HG03045 (cell line): ENCODE data around the gene PARP11.
"Not testable (repeated sequence)": the region's sequence is repeated elsewhere in the genome, so short reads cannot be mapped to it uniquely, and the experiment has no call there.

Experiments
- ATAC-seq: cut with Tn5 transposase; IDR thresholded peaks from one replicate; pipeline ENCODE4 v1.9.1; 2021; ENCODE audit warnings: mild to moderate bottlenecking, moderate library complexity; ENCODE audit not compliant: unreplicated experiment

The PARP11 gene

DNA sequence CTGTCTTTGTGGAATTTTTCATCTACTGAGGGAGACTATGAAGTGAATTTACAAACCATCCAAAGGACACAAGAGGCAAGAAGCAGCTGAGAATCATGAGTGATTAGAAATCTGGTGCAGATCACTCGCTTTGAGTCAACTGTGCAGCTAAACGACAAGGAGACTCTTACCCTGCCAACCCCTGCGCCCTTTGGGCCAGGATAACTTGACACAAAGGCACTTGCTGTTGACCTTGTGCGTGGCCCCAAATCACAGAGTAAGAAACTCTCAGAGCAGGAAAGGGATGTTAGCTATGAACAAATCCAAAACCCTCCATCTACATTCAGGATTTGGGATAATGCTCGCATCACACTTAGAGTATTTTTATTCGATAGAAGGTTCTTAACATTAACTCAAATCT is 11.5 kb upstream of the PARP11 start:
- no peak for ATAC-seq

DNA sequence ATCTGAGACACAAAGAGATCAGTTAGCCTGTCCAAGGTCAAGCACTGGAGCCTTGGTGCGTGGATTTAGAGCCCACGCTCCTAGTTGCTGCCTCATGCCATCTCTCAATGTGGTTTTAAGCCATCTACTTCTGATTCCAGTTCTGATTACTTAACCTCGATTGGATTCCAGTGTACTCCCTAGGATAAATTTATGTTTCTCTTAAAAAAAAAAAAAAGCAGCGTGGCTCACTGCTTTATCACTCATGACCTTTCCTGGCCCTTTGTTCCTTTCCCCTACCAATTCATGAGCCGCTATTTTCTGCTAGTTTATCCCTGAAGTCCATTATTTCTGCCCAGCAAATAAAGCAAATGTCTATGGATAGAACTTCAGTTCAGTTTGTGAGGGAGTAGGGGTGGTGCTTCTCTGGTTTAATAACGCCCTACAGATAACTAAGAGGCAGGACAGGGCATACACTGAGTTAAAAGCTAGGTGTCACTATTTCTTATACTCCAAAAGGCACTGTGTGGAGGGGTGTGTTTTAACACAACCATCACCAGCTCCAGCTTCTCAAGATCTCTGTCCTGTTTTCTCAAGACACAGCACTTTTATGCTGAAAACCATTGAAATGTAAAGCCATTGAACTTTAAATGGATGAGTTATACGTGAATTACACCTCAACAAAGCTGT is 9.8 kb upstream of the PARP11 start:
- no peak for ATAC-seq

DNA sequence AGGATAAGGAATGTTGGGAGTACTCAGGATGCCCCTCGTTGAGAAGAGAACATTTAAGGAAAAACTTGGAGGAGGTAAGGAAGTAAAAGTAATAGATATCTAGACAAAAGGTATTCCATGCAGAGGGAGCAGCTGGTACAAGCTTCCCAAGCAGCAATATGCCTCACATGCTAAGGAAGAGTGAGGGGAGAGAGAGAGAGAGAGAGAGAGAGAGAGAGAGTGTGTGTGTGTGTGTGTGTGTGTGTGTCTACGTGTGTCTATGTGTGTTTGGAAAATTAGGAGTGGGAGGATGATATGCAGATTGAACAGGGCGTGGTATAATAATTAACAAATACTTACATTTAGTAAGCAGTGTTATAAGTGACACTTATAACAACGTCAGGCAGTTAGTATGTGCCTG is 9.2 kb upstream of the PARP11 start:
- no peak for ATAC-seq

DNA sequence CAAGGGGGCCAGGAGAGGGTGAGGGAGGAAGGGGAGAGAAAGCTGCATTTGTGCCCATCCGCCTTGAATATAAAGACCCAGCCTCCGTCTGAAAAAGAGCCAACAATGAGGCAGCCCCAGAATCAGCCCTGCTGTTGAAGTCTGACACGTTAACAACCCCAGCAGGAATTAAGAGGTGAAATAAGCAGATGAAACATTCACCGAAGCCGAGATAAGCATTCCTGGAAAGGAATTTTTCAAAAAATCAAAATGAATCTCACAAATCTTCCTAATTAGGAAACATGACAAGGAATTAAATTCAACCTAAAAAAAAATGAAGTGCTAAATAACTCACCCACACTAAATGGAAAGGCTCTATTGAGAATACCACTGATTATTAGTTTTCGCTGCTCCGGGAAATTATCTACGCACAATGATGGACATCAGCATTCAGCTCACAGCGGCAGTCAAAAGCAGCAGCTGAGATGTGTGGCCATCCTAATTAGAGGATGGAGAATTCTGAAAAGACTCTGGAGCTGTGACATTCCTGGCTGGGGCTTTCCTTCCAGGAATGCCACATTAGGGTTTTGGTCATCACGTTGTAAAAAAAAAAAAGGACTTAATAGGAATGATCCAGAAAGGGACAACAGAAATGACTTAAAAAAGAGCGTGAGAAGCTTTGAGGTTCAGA is 8.2 kb upstream of the PARP11 start:
- ATAC-seq: no peak

DNA sequence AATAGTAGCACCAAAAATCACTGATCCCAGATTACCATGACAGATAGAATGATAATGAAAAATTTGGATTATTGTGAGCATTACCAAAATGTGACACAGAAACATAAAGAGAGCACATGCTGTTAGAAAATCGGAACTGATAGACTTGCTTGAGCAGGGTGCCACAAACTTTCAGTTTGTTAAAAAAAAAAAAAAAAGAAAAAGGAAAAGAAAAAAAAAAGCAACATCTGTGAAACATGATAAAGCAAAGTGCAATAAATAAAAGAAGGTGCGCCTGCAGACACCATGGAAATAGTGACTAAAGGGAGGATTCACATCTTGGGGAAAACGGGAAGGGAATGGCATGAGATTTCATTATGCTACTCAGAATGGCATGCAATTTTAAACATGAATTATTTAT is 6.6 kb upstream of the PARP11 start:
- no peak for ATAC-seq

DNA sequence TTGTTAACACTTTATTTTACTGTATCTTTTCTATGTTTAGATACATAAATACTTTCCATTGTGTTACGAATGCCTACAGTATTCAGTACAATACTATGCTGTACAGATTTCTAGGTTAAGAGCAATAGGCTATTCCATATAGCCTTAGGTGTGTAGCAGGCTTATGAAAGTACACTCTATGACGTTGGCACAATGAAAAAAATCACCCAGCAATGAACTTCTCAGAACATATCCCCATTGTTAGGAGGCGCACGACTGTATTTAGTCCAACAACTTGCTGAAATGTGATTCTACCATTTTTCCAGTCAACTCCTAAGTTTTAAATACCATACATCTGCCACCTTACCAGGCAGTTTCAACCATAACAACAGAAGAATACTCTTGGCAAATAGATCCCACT is 1.8 kb downstream of the PARP11 start:
- no peak for ATAC-seq

DNA sequence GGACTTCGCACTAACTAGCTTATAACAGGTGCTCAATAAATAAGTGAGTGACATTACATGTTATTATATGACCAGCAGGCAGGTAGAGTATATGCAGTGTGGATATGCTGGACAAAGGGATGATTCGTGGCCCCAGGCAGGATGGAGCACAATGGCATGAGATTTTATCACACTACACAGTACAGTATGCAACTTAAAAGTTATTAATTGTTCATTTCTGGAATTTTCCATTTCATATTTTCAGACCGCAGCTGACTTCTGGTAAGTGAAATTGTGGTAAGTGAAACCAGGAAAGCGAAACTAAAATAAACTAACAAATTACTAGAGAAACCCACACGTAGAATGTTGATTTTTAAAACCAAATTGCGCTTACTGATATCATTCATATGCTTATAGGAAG is 3.3 kb downstream of the PARP11 start:
- no peak for ATAC-seq

DNA sequence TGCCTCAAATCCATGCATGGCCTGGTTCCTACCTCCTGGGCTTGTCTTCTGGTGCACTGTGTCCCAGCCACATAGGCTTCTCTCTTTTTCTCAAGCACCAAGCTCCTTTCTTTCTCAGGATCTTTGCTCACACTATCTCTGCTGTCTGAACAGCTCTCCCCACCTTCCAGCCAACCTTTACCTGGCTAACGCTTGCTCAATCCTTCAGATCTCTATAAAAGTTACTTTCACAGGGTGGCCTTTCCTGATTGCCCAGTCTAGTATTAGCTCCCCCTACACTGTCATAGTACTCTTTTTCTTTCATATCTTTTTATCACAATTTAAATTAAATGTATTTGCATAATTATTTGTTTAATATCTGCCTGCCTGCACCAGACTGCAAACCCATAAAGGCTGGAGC is 3.8 kb downstream of the PARP11 start:
- ATAC-seq: no peak

DNA sequence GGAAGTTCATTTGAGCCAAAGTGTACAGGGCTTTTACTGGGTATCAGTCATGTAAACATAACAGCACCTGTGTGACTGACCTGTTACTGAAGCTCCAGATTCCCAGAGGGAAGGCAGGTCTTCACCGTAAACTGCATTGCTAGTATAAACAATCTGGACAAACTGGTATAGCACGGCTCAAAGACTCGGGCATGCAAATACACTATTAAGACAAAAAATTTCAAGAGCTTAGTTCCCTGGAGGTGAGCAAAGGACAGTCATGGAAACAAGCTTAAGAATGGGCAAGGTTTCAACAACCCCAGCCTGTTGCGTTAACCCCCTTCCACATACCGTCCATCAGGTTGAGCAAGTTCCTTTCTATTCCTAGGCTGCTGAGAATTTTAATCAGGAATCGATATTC is 9.4 kb downstream of the PARP11 start:
- ATAC-seq: no peak

DNA sequence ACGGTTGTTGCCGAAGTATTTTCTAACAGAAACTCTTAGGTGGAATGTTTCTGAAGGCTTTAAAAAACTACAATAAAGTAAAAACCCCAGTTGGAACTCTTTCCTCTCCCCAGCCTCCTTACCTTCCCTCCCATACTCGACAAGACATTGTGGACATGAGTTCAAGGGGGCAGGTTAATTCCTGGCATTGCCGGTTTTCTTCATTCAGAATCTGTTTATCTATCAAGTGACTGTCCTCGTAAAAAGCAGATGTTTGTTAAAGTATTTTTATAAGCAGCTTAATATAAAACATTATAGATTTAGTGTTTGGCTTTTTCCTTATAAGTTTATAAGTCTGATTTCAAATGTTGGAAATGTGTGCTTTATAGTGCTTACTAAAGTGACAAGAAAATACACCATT is 30.7 kb downstream of the PARP11 start:
- ATAC-seq: no peak

DNA sequence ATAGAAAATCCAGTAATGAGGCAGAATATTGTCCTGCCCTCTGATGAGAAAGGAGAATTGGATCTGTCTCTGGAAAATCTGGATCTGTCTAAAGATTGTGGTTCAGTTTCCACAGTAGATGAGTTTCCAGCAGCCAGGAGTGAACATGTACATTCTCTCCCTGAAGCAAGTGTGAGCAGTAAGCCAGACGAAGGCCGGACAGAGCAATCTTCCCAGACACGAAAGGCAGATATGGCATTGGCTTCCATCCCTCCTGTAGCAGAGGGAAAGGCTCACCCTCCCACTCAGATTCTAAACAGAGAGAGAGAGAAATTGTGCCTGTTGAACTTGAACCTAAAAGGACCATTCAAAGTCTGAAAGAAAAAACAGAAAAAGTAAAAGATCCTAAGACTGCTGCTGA is 31.4 kb downstream of the PARP11 start:
- no peak for ATAC-seq

DNA sequence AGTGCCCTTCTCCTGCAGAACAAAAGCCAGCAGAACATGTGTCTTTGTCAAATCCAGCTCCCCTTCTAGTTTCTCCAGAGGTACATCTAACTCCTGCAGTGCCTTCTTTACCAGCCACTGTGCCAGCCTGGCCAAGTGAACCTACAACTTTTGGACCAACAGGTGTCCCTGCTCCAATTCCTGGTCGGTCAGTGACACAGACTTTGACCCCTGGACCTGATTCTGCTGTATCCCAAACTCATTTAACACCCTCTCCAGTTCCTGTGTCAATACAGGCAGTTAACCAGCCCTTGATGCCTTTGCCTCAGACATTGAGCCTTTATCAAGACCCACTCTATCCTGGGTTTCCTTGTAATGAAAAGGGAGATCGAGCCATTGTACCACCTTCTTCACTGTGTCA is 32.4 kb downstream of the PARP11 start:
- ATAC-seq: not testable (repeated sequence)

DNA sequence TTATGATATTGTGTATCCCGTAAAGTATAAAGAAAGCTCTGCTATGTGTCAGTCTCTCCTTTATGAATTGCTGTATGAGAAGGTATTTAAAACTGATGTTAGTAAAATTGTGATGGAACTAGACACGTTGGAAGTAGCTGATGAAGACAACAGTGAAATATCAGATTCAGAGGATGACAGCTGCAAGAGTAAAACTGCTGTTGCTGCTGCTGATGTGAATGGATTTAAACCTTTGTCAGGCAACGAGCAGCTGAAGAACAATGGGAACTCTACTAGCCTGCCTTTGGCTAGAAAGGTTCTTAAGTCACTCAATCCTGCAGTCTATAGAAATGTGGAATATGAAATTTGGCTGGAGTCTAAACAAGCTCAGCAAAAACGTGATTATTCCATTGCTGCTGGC is 33.5 kb downstream of the PARP11 start:
- not testable (repeated sequence) for ATAC-seq

DNA sequence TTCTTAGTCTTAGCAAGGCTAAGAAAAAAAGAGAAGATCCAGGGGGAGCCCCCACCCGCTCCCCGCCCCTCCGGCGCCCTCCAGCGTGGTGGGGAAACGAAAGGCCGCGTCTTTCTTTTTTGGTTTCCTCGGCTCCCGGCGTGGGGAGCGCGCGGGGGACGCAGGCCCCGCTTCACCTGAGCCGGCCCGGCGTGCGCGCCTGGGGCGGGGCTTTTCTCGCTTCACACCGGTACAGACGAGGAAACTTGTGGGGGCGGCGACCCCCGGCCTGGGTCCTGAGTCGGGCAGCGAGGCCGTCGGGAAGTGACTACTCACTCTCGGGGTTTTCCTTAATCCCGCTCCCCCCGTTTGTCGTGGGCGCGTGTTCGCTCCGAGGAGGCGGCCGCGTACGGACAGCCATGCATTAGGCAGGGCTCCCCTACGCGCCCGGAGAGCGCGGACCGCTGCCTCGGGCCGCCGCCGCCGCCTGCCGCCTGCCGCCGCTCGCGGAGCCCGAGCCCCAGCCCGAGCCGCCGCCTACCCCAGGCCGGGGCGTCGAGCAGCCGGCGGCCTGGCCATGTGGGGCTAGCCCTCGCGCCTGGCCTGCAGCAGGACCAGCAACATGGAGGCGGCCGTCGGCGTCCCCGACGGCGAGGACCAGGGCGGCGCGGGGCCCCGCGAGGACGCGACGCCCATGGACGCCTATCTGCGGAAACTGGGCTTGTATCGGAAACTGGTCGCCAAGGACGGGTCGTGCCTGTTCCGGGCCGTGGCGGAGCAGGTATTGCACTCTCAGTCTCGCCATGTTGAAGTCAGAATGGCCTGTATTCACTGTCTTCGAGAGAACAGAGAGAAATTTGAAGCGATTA is 34.3 kb downstream of the PARP11 start:
- not testable (repeated sequence) for ATAC-seq

DNA sequence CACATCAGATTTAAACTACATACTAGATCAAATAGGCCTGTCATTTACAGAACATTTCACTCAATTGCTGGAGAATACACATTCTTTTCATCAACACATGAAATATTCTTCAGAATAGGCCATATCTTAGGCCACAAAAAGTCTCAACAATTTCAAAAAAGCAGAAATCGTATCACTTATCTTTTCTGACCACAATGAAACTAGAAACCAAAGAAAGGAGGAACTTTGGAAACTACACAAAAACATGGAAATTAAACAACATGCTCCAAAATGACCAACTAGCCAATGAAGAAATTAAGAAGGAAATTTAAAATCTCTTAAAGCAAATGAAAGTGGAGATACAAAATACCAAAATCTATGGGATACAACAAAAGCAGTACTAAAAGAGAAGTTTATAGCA is 35.1 kb downstream of the PARP11 start:
- ATAC-seq: no peak

DNA sequence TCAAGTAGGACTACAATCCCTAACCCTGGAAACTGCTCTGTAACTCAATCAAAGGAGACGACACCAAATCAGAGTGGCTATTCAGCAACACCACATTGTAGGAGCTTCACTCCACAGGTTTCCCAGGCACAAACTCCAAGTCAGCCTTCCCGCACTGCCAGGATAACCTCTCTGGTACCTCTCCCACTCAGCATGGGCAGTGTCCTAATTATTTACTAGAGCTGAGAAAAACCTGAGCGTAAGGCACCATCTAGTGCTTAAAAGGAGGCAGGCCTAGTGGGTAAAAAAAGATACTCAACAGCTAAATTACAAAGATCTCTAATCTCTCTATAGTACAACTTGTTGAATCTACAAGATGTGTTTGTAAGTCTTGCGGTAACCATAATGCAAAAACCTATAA is 36.1 kb downstream of the PARP11 start:
- ATAC-seq: no peak

DNA sequence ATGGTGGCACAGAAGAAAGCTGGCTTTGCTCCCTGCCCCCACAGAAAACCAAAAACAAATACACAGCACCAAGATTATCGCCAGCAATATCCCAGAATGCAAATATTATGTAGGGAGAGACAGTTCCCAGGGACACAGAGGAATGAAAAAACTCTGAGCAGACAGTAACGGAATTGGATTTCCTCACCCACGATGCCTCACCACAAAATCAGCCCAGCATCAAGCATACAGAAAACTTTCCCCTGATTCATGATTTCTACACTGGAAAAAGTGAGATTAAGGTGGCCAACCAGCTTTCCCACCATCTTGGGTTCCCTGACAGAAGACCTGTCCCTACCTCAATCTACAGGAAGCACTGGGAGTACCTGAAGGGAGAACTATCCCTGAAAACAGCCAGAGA is 36.6 kb downstream of the PARP11 start:
- no peak for ATAC-seq

DNA sequence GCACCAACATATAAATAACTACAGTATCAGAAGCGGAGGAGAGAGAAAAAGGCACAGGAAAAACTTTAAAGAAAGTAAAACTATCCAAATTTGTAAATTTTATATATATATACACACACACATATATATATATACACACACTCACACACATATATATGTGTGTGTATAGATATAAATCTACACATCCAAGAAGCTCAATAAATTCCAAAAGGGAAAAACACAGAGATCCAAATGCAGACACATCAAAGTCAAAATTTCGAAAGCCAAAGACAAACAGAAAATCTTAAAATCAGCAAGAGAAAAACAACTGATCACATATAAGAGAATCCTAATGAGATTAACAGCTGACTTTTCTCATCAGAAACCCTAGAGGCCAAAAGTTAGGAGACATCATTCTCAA is 37.3 kb downstream of the PARP11 start:
- no peak for ATAC-seq

DNA sequence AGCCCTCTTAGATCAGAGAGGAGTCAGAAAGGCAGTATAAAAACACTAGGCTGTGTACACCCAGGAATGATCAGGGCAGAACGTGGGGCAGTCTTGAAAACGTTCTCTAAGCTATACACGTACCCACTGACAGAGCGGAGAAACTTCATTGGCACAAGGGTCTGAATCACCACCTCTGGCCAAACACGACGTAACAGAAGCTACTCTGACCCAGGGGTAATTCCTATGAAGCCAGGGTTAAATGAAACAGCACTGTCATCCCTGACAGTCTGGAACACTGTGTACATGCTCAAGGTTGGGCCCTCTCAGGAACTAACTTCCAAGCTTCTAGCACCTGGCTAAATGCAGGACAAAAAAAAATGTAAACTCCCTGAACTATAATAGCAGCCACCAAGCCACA is 38.4 kb downstream of the PARP11 start:
- no peak for ATAC-seq

DNA sequence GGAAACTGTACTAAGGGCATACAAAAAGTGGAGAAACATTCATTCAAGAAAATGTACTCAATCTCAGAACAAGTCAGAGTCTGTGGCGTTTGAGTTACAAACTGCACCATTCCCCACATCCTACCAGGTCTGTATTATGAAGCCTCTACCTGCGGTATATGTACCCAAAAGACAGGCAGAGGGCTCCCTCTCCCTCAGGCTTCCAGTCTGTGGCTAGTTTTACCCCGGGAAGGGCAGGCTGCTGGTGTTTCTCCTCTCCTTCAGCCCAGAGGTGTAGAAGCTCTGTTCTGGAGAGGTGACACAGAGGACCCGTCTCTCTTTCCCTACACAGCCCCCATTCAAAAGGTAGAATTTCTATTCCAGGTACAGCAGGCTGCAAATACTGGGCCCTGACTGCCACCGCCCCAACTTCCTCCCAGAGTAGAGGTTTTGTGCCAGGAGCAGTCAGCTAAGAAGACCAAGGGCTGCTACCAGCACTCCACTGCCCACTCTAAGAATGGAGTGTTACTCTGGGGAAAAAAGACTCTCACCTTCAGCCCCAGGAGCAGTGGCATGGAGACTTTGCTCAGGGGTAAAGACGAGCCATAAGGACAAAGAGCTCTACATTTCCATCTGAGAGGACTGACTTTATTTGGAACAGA is 39.4 kb downstream of the PARP11 start:
- no peak for ATAC-seq

DNA sequence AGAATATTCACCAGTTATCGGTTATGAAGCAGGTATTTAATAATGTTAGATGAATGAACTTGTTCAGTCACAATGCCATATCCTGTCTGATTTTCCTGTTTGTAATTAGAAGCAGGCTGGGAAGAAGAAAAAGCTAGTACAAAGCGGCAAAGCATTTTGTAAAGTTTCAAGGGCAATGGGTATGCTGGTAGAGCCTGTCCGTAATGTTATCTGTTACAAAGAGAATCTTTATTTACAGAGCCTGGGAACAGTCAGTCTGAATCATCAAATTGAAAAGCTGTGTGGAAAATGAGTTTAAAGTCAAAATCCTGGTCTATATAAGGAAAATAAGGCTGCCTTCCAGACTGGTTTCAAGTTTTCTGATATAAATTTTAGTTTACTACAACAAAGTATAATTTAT is 40.5 kb downstream of the PARP11 start:
- ATAC-seq: no peak

DNA sequence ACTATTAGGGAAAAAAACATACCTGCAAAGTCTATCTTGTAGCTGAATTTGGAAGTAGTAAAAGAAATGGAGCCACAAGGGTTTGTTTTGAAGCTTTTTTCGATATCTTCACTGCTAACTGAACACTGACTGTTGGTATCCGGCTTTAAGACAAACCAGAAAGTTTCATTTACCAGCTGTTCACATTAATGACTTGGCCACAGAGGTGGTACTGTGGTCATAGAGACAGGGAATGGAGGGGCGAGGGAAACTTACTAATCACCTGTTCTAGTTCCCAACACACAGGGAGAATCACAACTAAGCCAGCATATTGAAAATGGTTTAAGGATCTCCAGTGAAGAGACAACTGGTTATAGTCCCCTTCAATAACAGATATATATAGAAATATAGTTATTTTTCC is 44.3 kb downstream of the PARP11 start:
- ATAC-seq: no peak
